ENCODE results near the gene OBSCN. TPM values are rescaled to one million over a fixed set of nuclear protein-coding genes. Genes with fewer than 3 reads are reported as not detected.

The OBSCN gene
- total and polyA plus RNA-seq, 2 of the 4 experiments (the other 2 are of a cell fraction), result 4.1 to 9.5 TPM

DNA sequence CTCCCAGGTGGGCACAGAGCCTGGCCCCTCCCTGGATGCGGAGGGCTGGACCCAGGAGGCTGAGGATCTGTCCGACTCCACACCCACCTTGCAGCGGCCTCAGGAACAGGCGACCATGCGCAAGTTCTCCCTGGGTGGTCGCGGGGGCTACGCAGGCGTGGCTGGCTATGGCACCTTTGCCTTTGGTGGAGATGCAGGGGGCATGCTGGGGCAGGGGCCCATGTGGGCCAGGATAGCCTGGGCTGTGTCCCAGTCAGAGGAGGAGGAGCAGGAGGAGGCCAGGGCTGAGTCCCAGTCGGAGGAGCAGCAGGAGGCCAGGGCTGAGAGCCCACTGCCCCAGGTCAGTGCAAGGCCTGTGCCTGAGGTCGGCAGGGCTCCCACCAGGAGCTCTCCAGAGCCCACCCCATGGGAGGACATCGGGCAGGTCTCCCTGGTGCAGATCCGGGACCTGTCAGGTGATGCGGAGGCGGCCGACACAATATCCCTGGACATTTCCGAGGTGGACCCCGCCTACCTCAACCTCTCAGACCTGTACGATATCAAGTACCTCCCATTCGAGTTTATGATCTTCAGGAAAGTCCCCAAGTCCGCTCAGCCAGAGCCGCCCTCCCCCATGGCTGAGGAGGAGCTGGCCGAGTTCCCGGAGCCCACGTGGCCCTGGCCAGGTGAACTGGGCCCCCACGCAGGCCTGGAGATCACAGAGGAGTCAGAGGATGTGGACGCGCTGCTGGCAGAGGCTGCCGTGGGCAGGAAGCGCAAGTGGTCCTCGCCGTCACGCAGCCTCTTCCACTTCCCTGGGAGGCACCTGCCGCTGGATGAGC, 164.5 kb downstream of the OBSCN start:
- DNase-seq (no peak), ATAC-seq (ENCODE audit: low read depth) (no peak)
- dilution Hi-C loops (cut with HindIII; ENCODE audit: low sequenced_read_pairs, unreplicated experiment) (no loop called here), intact Hi-C loops (cut with micrococcal nuclease) (no loop called here), in situ Hi-C loops (cut with MboI; ENCODE audit: low sequenced_read_pairs) (no loop called here)
- 93% methylated on average over 6 of the region's 34 CpGs; no CpG with 5 or more reads in 1 of the 2 experiments for WGBS, 2 experiments (ENCODE audit: extremely low coverage in 2 of 2, insufficient read length in 1 of 2)
- H3K56ac ChIP-seq (ENCODE audit: extremely low read depth, insufficient read depth, low read length), result no peak overlapping the region
- H4K8ac ChIP-seq (ENCODE audit: low read depth in 2 of 2, low read length in 2 of 2), result no peak overlapping the region
- no peak overlapping the region for H3K27ac ChIP-seq (ENCODE audit: insufficient read depth, low read length)
- no peak overlapping the region for H2AK9ac ChIP-seq (replicated peaks; ENCODE audit: low read depth, low read length, poor library complexity)
- ChIA-PET POLR2A (ENCODE audit: unreplicated experiment) (no interaction called here), CTCF (no interaction called here)
- no TSS peak for BruUV-seq (replicated peaks)
- no peak overlapping the region for H3K23ac ChIP-seq (ENCODE audit: low read depth, low read length)
- no peak overlapping the region for H3K18ac ChIP-seq (ENCODE audit: low read depth, low read length)
- H2BK15ac ChIP-seq (ENCODE audit: low read depth, low read length), result no peak overlapping the region
- no peak overlapping the region for H2BK20ac ChIP-seq (ENCODE audit: low read depth, low read length)
- no peak for TF ChIP-seq MAFK (IDR thresholded peaks at IDR 0.05; ENCODE audit: low read depth, low read length)
- TF ChIP-seq CHD1 (IDR thresholded peaks at IDR 0.05; ENCODE audit: low read depth, low read length), result no peak
- TF ChIP-seq FOS (IDR thresholded peaks at IDR 0.05; ENCODE audit: low read depth, low read length), result no peak
- TF ChIP-seq NFE2L2 (IDR thresholded peaks at IDR 0.05; ENCODE audit: low read depth, low read length), result no peak
- TF ChIP-seq CEBPB (IDR thresholded peaks at IDR 0.05; ENCODE audit: low read depth, low read length), result no peak
- no peak for TF ChIP-seq MAZ (IDR thresholded peaks at IDR 0.05; ENCODE audit: borderline replicate concordance, low read depth, low read length)
- no peak for TF ChIP-seq SMC3 (IDR thresholded peaks at IDR 0.05; ENCODE audit: low read depth, low read length)
- no peak for TF ChIP-seq ELK1 (IDR thresholded peaks at IDR 0.05; ENCODE audit: borderline replicate concordance, low read depth, low read length)
- no peak for TF ChIP-seq RFX5 (IDR thresholded peaks at IDR 0.05; ENCODE audit: low read depth, low read length)
- no peak for TF ChIP-seq BHLHE40 (IDR thresholded peaks at IDR 0.05; ENCODE audit: low read depth, low read length)
- TF ChIP-seq, protein P1, sequence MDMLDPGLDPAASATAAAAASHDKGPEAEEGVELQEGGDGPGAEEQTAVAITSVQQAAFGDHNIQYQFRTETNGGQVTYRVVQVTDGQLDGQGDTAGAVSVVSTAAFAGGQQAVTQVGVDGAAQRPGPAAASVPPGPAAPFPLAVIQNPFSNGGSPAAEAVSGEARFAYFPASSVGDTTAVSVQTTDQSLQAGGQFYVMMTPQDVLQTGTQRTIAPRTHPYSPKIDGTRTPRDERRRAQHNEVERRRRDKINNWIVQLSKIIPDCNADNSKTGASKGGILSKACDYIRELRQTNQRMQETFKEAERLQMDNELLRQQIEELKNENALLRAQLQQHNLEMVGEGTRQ (IDR thresholded peaks at IDR 0.05; ENCODE audit: low read depth, low read length), result no peak
- no peak for TF ChIP-seq POLR2A (IDR thresholded peaks at IDR 0.05; ENCODE audit: low read depth, low read length)
- TF ChIP-seq RCOR1 (IDR thresholded peaks at IDR 0.05; ENCODE audit: insufficient replicate concordance, low read length), result no peak
- no peak for TF ChIP-seq MXI1 (IDR thresholded peaks at IDR 0.05; ENCODE audit: borderline replicate concordance, low read depth, low read length)
- no peak overlapping the region for H2BK120ac ChIP-seq (ENCODE audit: low read depth, low read length)
- no peaks in the 10 kb centered on the region for H4K20me1 ChIP-seq (ENCODE audit: insufficient read depth, low read length)
- H3K4me2 ChIP-seq (ENCODE audit: low read depth, low read length), result no peak overlapping the region
- no peak overlapping the region for H3K4ac ChIP-seq (ENCODE audit: low read depth, low read length)
- H3K4me3 ChIP-seq (ENCODE audit: insufficient read depth, low read depth, low read length), result no peak overlapping the region
- H3K79me1 ChIP-seq (ENCODE audit: low read depth in 1 of 2, low read length in 2 of 2), result no peaks in the 10 kb centered on the region
- H4K5ac ChIP-seq (ENCODE audit: low read depth, low read length), result no peak overlapping the region
- H3K9me3 ChIP-seq (ENCODE audit: control insufficient read depth, insufficient read depth, low read length), result no peaks in the 10 kb centered on the region; the same call in 1 of the 2 replicates
- H3K36me3 ChIP-seq (ENCODE audit: control insufficient read depth, insufficient read depth, low read length), result peaks cover 3% of the 10 kb centered on the region; the same call in 1 of the 2 replicates
- H2AFZ ChIP-seq (replicated peaks; ENCODE audit: low read length, poor library complexity), result peak overlapping the region; percentile 41
- peaks cover 12% of the 10 kb centered on the region; the same call in 1 of the 2 replicates for H3K4me1 ChIP-seq (ENCODE audit: control insufficient read depth, insufficient read depth, low read length)
- no peak overlapping the region for H3K9ac ChIP-seq (ENCODE audit: low read depth, low read length)
- no peak overlapping the region for H4K91ac ChIP-seq (ENCODE audit: insufficient read depth, low read depth, low read length)
- H3K27me3 ChIP-seq (ENCODE audit: control insufficient read depth, insufficient read depth, low read length), result 0 out of 2 replicates have a peak, but pooled peaks cover 3% of the 10 kb centered on the region
- H2BK5ac ChIP-seq (ENCODE audit: low read depth, low read length, poor library complexity, severe bottlenecking), result no peak overlapping the region
- no peak overlapping the region for H3K14ac ChIP-seq (replicated peaks; ENCODE audit: low read depth, low read length)
- no peak overlapping the region for H2AK5ac ChIP-seq (ENCODE audit: low read depth, low read length)
- H3K9me1 ChIP-seq (ENCODE audit: insufficient read depth, low read length), result 0 out of 2 replicates have a peak, but pooled peaks cover 4% of the 10 kb centered on the region
